K562 (cell line): Measurements from ENCODE around the gene SDK1.

ENCODE experiments used
- ATF7 ChIP-seq: fragments of 450-650 bp; IDR thresholded peaks from 2 replicates; pipeline ENCODE4 v1.7.1; 2014; ENCODE audit warnings: mild to moderate bottlenecking, moderate library complexity
- EP300 ChIP-seq: IDR thresholded peaks from 2 replicates; pipeline ENCODE4 v1.6.1; 2012; ENCODE audit warnings: low read length, improper control_type of control experiment
- NR2C1 ChIP-seq, 2 experiments: fragments of 450-650 bp; IDR thresholded peaks; 2 replicates each; pipeline ENCODE4 v1.6.1; 2017; ENCODE audit warnings: mild to moderate bottlenecking in 2 of 2, antibody characterized with exemption in 1 of 2, inconsistent platforms in 1 of 2, missing compliant biosample characterization in 1 of 2, missing genetic modification characterization in 1 of 2
- SIN3B ChIP-seq: fragments of 450-650 bp; IDR thresholded peaks from 2 replicates; pipeline ENCODE4 v1.6.1; 2017; ENCODE audit warnings: low read depth, mild to moderate bottlenecking, moderate library complexity
- SIRT6 ChIP-seq: IDR thresholded peaks from one replicate; pipeline ENCODE4 v1.6.1; 2012; ENCODE audit warnings: low read depth, mild to moderate bottlenecking, control low read depth, inconsistent platforms, low read length, moderate library complexity
- SMARCC2 ChIP-seq: fragments of 450-650 bp; IDR thresholded peaks from 2 replicates; pipeline ENCODE4 v1.6.1; 2017; ENCODE audit warnings: antibody characterized with exemption, moderate library complexity, mild to moderate bottlenecking, low read depth
- ZNF24 ChIP-seq: fragments of 450-650 bp; IDR thresholded peaks from 2 replicates; pipeline ENCODE4 v1.6.1; 2016
- ZNF780A ChIP-seq: fragments of 250-450 bp; sonication (Bioruptor Pico); IDR thresholded peaks from 2 replicates; pipeline ENCODE4 v1.5.0; 2021; ENCODE audit warnings: mild to moderate bottlenecking
- TF ChIP-seq, protein P1 (sequence below): sonication (generic); formaldehyde crosslinking; IDR thresholded peaks from 2 replicates; pipeline ENCODE4 v1.8.0; 2022; ENCODE audit warnings: mild to moderate bottlenecking, low read depth, missing genetic modification reagents
- TF ChIP-seq, protein P2 (sequence below): sonication (generic); formaldehyde crosslinking; IDR thresholded peaks from 2 replicates; pipeline ENCODE4 v1.8.1; 2023; ENCODE audit warnings: mild to moderate bottlenecking, missing genetic modification reagents
- TF ChIP-seq, protein P3 (sequence below), 3 experiments: IDR thresholded peaks in 2 of 3; conservative IDR thresholded peaks in 1 of 3; 2 replicates each; pipeline ENCODE4 v1.5.1; 2011 to 2012; ENCODE audit warnings: low read length in 3 of 3, mild to moderate bottlenecking in 3 of 3, control low read depth in 2 of 3, improper control_type of control experiment in 1 of 3, inconsistent platforms in 1 of 3, low read depth in 1 of 3, mixed read lengths in 1 of 3, moderate library complexity in 1 of 3; ENCODE audit not compliant: insufficient read depth in 2 of 3
- TF ChIP-seq, protein P4 (sequence below), 2 experiments: fragments of 450-650 bp; formaldehyde crosslinking in 1 of 2; IDR thresholded peaks; 2 replicates each; pipeline versions ENCODE4 v1.4.0 to v1.6.1; 2014 to 2020; ENCODE audit warnings: mild to moderate bottlenecking in 2 of 2, borderline replicate concordance in 1 of 2, low read depth in 1 of 2

DNA sequence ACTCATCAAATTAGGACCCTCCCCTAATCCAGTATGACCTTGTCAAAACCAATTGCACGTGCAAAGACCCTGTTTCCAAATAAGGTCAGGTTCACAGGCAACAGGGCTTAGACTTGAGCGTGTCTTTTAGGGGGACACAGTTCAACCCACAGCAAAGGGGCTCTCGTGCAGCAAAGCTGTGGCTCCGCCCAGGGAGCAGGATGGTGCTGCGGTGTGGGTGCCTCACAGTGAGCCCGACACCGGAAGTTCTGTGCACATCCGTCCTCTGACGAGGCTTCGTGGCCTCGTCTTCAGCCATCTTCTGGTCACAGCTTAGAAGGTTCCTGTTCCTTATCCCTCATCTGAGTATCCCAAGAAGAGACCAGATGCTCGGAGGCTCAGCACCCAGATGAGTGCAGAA, 871.8 kb downstream of the SDK1 start:
- no peak for TF ChIP-seq ATF7
- TF ChIP-seq ZNF780A (CRISPR knock-in tag) = no peak
- TF ChIP-seq SMARCC2 = no peak
- TF ChIP-seq, protein P1, sequence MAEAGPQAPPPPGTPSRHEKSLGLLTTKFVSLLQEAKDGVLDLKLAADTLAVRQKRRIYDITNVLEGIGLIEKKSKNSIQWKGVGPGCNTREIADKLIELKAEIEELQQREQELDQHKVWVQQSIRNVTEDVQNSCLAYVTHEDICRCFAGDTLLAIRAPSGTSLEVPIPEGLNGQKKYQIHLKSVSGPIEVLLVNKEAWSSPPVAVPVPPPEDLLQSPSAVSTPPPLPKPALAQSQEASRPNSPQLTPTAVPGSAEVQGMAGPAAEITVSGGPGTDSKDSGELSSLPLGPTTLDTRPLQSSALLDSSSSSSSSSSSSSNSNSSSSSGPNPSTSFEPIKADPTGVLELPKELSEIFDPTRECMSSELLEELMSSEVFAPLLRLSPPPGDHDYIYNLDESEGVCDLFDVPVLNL (CRISPR knock-in tag) = no peak
- TF ChIP-seq, protein P2, sequence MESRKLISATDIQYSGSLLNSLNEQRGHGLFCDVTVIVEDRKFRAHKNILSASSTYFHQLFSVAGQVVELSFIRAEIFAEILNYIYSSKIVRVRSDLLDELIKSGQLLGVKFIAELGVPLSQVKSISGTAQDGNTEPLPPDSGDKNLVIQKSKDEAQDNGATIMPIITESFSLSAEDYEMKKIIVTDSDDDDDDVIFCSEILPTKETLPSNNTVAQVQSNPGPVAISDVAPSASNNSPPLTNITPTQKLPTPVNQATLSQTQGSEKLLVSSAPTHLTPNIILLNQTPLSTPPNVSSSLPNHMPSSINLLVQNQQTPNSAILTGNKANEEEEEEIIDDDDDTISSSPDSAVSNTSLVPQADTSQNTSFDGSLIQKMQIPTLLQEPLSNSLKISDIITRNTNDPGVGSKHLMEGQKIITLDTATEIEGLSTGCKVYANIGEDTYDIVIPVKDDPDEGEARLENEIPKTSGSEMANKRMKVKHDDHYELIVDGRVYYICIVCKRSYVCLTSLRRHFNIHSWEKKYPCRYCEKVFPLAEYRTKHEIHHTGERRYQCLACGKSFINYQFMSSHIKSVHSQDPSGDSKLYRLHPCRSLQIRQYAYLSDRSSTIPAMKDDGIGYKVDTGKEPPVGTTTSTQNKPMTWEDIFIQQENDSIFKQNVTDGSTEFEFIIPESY (CRISPR knock-in tag) = no peak
- TF ChIP-seq ZNF24 = no peak
- TF ChIP-seq, protein P3, sequence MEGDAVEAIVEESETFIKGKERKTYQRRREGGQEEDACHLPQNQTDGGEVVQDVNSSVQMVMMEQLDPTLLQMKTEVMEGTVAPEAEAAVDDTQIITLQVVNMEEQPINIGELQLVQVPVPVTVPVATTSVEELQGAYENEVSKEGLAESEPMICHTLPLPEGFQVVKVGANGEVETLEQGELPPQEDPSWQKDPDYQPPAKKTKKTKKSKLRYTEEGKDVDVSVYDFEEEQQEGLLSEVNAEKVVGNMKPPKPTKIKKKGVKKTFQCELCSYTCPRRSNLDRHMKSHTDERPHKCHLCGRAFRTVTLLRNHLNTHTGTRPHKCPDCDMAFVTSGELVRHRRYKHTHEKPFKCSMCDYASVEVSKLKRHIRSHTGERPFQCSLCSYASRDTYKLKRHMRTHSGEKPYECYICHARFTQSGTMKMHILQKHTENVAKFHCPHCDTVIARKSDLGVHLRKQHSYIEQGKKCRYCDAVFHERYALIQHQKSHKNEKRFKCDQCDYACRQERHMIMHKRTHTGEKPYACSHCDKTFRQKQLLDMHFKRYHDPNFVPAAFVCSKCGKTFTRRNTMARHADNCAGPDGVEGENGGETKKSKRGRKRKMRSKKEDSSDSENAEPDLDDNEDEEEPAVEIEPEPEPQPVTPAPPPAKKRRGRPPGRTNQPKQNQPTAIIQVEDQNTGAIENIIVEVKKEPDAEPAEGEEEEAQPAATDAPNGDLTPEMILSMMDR (IDR thresholded peaks at IDR 0.05 in 2 of 3, conservative IDR thresholded peaks at IDR 0.05 in 1 of 3; ENCODE audit: insufficient read depth in 2 of 3, low read depth in 1 of 3, low read length in 3 of 3) = no peak
- TF ChIP-seq SIRT6 = no peak
- TF ChIP-seq SIN3B = no peak
- TF ChIP-seq, protein P4, sequence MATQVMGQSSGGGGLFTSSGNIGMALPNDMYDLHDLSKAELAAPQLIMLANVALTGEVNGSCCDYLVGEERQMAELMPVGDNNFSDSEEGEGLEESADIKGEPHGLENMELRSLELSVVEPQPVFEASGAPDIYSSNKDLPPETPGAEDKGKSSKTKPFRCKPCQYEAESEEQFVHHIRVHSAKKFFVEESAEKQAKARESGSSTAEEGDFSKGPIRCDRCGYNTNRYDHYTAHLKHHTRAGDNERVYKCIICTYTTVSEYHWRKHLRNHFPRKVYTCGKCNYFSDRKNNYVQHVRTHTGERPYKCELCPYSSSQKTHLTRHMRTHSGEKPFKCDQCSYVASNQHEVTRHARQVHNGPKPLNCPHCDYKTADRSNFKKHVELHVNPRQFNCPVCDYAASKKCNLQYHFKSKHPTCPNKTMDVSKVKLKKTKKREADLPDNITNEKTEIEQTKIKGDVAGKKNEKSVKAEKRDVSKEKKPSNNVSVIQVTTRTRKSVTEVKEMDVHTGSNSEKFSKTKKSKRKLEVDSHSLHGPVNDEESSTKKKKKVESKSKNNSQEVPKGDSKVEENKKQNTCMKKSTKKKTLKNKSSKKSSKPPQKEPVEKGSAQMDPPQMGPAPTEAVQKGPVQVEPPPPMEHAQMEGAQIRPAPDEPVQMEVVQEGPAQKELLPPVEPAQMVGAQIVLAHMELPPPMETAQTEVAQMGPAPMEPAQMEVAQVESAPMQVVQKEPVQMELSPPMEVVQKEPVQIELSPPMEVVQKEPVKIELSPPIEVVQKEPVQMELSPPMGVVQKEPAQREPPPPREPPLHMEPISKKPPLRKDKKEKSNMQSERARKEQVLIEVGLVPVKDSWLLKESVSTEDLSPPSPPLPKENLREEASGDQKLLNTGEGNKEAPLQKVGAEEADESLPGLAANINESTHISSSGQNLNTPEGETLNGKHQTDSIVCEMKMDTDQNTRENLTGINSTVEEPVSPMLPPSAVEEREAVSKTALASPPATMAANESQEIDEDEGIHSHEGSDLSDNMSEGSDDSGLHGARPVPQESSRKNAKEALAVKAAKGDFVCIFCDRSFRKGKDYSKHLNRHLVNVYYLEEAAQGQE (IDR thresholded peaks at IDR 0.05; ENCODE audit: borderline replicate concordance) = no peak
- TF ChIP-seq, protein P4 (CRISPR knock-in tag; IDR thresholded peaks at IDR 0.05; ENCODE audit: low read depth) = no peak
- TF ChIP-seq NR2C1 (IDR thresholded peaks at IDR 0.05) = no peak
- no peak for TF ChIP-seq NR2C1 (tag; IDR thresholded peaks at IDR 0.05)
- no peak for TF ChIP-seq EP300
